HG02973 (cell line): Measurements from ENCODE around the gene ADAMTSL1.

Experiments
- ATAC-seq: cut with Tn5 transposase; IDR thresholded peaks from one replicate; pipeline ENCODE4 v1.9.1; 2021; ENCODE audit warnings: moderate library complexity; ENCODE audit not compliant: unreplicated experiment

Gene ADAMTSL1

DNA sequence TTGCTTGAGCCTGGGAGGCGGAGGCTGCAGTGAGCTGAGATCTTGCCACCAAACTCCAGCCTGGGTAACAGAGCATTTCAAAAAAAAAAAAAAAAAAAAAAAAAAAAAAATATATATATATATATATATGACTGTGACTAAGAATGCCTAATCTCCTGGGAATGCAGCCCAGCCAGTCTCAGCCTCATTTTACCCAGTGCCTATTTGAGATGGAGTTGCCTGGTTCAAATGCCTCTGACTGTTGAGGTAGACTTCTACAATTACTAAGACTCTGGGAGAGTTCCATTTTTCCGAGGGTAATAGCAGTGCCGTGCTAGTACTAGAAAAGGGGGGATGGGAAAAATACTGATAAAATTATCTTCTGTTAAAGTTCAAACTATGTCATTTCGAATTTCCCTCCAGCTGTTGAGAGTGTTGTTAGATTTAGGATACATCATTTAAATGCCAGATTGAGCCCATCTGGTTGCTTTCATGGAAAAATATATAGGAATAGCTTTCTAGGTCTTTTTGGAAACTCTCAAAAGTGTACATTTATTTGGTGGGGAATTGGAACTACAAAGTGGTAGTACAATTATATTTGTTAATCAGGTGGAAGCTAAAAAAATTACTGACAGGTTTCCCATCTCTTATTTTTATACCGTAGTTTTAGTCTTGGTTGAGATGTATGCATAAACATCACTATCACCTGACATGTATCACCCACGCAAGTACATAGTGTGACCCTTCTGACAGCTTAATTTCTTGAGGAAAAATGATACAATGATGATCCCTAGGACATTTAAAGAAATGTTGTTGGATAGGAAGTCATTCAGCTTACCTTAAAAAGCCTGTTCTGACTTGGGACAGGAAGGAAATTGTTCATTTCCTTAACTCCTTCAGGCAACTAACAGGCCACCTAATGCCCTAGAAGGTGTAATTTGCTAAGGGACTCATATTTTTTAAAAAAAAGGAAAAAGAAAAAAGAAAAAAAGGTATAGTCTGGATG, 214.9 kb downstream of the ADAMTSL1 start:
- ATAC-seq, result no peak

DNA sequence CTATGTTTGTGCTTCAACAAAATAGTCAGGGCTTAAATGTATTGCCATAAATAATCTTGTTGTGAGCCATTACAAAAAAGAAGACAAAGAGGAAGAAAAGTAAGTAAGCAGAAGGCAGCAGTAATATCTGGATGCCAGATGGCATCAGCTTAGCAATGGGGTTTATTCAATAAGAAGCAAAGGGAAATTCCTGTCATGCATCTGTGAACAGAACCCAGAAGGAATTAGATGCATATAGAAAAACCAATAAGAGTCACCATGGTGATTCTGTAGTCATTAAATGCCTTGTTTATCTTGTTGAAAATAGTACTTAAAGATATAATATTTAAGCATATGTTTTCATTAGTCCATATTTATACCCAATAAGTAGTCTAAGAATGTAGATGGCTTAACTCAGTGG, 216.0 kb downstream of the ADAMTSL1 start:
- ATAC-seq, result no peak

DNA sequence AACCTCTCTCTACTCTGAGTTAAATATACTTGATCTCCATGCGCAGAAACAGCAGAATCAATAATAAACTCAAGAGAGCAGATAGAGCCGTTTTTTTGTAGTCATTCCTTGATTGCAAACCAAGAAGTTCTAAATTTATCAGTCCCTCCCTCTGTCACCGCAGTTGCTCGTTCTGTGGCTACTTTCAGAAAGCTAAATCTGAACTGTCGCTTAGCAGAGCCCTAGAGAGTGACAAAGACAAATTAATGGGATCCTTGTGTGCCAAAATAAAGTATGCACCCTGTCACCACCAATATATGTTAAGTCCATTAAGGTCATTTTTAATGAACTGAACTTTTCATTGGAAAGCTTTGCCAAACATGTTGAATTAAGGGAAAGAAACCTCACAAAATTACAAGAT, 218.3 kb downstream of the ADAMTSL1 start:
- ATAC-seq, result no peak

DNA sequence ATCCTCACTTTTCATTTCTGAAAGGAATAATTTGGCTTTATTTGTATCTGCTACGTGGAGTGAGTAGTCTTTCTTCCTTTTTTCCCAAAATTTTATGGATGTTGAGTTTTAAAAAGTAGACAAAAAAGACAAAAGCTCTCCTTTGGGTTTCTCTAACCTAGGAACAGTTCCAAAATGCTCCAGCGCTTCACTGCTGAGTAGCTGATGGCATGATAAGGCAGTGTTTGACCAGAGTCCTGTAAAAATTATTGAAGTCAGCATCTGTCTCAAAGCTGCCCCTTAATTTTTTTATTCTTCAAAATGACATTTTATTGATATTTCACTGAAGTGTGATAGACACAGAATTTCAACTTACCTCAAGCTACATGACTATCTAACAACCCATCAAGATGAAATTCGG, 219.0 kb downstream of the ADAMTSL1 start:
- no peak for ATAC-seq

DNA sequence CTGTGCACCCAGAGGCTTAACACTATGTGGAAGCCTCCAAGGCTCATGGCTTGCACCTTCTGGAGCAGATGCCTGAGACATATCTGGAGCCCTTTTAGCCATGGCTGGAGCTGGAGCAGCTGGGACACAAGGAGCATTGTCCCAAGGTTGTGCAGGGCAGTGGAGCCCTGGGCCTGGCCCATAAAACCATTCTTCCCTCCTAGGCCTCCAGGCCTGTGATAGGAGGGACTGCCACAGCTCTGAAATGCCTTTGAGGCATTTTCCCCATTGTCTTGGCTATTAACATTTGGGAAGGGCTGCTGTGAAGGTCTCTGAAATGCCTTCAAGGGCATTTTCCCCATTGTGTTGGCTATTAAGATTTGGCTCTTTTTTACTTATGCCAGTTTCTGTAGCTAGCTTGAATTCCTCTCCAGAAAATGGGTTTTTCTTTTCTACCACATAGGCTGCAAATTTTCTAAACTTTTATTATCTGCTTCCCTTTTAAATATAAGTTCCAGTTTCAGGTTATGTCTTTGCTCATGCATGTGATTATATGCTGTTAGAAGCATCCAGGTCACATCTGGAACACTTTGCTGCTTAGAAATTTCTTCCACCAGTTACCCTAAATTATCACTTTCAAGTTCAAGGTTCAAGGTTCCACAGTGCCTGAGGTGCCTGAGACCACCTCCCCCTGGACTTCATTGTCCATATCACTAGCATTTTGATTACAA, 221.2 kb downstream of the ADAMTSL1 start:
- no peak for ATAC-seq

DNA sequence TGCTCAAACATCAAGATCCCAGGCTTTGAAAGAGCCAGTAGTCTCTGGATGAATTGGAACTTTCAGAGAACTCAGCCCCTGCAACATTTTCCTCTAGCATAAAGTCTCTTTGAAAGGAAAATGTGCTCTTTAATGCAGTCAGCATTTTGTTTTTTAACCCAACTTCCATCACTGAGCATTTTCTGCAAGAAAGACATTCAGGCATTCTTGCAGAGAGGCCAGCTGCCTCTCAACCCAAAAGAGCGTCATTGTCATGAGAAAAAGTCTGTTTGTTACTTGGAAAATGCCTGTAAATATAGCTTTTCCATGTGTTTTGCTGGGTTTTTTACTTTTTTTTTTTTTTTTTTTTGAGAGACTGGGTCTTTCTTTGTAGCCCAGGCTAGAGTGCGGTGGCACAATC, 225.0 kb downstream of the ADAMTSL1 start:
- ATAC-seq, result no peak

DNA sequence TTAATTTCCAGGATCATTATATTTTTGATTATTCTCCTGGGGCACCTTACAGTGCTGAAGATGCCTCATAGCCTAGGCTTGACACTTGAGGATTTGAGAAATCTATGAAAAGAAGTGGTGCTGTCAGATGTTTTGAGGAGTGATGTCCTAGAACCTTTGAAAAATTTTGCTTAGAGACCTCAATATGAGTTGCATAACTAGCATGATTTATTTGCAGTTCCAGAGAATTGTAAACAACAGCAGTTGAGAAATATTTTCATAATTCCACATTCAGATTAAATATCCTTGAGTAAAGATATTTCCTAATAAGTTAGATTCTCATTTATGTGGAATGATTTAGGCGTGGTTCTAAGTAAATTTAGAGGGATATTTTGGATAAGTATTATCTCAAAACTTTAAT, 225.8 kb downstream of the ADAMTSL1 start:
- ATAC-seq, result no peak

DNA sequence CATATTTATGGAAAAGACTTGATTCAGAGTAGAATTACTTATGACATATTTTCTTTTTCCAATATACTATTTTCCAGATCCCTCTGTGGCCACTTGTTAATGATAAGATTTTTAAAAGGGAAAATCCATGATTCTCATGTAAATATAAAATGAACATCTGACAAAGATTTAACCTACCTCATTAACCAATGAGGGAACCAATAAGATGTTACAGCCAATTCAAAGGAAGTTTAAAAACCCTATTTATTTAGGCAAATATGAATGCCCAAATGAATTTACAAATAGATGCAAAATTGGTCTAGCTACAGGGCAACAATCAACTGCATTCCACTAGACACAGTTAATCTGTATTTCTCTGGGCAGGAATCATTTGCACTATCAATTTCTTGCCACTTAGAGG, 226.8 kb downstream of the ADAMTSL1 start:
- no peak for ATAC-seq

DNA sequence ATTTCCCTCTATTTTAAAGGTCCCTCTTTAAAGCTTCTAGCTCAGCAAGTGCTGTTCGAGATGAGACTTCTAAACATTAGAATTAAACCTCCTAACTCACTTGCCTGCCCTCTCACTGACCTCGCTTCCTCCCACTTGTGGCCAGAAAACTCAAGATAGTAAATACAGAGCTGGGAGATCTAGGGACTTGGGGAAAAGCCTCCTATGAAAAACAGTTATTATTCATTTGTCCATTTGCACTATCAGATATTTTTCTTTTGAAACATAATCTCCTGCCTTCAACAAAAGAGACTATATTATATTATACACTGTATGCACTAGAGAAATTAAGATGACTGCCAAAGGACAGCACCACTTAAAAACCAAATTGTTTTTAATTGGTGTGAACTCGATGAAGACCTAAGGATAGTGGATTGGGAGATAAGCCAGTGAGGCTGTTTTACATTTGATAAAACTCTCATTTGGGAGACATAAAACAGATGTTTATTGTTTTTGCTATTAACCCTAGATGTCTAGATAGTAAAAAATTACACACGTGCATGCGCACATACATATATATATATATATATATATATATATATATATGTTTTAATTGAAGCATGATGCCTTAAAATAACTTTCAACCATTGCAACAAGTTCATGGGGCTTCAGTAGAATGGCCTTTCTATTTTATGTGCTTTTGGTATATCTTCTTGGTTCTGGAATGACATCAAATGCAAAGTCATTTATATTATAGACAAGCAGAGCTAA, 229.4 kb downstream of the ADAMTSL1 start:
- no peak for ATAC-seq

DNA sequence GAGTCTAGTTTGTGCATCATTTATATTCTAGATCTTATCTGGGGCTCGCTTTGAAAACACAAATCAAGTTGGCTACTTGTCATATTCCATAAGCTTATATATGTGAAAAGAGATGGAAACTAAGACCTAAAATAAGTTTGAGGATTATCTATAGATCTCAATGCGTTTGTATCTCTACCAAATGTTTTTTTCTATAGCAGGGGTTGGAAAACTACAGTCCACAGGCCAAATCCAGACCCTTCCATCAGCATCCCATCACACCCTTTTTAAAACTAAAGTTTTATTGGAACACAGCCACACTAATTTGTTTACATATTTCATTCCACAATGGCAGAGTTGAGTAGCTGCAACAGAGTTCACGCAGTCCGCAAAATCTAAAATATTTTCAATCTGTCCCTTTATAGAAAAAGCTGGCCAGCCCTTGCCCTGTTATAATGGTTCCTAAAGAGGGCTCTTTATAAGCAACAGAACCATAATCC, 230.0 kb downstream of the ADAMTSL1 start:
- ATAC-seq, result no peak

DNA sequence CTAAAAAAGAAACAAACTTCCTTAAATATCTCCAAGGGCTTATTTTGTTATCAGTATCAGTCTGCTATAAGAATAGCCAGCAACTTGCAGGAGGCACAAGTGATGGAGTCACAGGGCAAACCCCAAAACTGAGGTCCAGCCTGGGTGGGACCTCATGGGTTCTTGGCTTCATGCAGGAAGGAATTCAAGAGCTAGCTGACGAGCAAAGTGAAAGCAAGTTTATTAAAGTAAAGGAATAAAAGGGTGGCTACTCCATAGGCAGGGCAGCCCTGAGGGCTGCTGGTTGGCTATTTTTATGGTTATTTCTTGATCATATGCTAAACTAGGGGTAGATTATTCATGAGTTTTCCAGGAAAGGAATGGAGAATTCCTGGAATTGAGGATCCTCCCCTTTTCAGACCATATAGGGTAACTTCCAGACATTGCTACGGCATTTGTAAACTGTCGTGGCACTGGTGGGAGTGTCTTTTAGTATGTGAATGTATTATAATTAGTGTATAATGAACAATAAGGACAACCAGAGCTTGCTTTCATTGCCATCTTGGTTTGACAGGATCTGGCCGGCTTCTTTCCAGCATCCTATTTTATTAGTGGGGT, 231.9 kb downstream of the ADAMTSL1 start:
- ATAC-seq, result no peak

DNA sequence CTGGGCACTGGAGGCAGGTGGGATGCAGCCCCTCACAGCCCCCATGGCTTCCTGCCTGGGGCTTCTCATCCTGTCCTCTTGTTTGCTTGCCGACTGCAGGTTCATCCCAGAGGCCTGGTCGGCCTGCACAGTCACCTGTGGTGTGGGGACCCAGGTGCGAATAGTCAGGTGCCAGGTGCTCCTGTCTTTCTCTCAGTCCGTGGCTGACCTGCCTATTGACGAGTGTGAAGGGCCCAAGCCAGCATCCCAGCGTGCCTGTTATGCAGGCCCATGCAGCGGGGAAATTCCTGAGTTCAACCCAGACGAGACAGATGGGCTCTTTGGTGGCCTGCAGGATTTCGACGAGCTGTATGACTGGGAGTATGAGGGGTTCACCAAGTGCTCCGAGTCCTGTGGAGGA, 232.7 kb downstream of the ADAMTSL1 start:
- ATAC-seq, result no peak

DNA sequence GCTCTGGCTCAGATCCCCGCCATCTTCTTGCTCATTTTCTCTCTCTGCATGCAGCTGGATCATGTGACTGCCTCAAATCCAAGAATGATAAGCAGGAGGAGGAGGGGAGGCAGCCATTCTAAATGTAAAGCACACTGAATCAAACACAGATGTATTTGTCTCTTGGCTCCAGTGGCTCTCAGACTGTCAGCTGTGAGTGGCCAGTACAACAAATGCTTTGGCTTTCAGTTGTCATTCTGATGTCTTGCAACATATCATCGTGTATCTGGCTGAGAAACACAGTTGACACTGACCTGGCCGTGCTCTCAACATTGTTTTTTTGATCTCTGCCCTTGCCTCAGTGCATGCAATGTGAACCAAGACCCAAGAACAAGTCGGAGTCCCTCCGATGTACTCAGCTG, 233.1 kb downstream of the ADAMTSL1 start:
- ATAC-seq, result no peak

DNA sequence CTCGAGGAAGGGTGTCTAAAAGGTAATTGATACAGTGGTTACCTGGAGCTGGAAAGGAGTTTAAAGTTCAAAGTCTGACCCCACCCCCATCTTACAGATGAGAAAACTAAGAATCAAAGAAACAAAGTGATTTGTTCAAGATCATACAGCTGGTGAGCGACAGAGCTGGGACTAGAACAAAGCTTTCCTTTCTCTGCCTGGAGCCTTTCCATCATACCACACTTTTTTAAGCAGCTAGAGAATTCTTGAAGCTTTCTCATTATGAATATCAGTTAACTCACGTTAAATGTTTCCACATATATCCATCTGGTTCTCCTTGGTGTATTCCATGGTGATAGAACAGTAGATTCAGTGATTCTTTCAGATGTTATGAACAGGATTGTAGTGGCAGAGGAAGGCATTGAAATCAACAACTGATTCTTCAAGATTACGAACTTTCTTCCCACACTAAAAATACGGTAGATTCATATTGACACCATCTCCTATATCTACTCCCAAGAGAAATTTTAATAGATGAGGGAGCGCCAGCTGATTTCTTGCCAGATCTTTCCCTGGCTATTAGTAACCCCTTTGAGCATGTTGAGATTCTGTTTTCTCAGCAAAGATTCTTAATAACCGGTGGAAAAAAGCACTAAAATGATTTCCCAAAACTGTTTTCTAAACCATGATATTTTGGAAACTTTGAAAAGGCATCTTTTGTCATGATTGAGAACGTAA, 233.7 kb downstream of the ADAMTSL1 start:
- no peak for ATAC-seq

DNA sequence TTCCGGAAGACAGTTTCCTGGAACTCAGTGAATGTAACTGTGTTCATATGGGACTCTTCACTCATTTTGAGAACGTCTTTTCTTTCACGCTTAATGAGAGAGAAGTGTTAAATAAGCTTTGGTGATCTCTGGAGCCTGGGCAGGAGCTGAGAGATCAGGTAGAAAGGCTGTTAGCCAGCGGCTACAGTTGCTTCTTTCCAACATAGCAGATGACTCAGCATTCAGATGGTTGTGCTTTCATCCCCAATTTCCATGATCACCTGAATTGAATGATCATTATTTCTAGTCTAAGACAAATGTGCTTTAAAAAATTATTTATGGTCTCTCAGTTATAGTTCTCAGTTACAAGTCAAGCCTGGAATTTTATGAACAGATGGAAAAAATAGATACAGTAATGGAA, 234.5 kb downstream of the ADAMTSL1 start:
- no peak for ATAC-seq

DNA sequence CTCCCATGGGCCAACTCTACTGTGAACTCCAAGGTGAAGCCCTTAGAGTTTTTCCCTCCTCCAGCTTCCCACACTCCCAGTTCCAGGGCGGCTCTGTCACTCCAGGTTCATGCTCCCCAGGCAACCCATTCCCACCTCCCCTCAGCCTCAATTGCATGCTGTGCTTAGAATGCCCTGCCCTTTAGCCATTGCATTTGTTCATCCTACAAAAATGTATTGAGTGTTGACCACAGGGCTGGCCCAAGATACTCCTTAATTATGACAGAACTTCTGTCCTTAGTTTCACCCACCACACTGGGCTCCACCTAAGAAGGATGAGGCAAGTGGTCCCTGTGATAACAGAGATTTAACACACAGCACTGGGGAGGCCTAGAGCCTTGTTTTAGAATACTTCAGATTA, 236.1 kb downstream of the ADAMTSL1 start:
- no peak for ATAC-seq

DNA sequence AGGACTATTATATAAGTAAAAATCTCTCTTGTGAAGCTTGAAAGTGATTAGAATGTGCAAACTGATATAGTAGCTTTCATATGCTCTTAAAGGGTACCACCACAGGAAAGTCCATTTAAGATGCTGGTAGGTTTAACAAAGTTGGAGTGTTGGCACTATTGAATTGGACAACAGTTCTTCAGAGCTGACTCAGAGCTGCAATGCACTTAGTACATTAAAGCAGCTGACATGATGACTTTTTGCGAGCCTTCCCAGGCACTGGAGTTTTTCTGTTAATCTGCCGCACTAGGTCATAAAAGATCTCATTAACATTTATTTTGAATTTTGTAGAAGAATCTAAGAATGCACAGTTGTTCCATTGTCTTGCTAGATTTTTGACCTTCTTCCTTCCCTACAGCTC, 243.8 kb downstream of the ADAMTSL1 start:
- no peak for ATAC-seq

DNA sequence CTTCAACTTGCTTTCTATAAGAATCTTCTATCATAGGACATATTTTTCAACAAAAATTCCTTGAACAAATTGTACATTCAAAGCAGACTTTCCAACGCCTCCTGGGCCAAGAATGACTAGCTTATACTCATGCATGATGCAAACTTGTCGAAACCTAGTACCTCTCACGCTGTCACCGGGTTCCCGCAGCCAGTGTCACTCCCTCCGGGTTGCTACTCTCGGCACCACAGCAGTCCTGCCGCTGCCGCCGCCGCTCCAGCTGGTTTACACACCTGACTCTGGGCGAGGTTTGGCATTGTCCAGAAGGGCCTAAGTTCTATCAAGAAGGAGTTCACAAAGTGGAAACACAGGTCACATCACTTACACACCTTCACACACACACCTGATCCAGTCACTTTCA, 244.4 kb downstream of the ADAMTSL1 start:
- ATAC-seq, result no peak

DNA sequence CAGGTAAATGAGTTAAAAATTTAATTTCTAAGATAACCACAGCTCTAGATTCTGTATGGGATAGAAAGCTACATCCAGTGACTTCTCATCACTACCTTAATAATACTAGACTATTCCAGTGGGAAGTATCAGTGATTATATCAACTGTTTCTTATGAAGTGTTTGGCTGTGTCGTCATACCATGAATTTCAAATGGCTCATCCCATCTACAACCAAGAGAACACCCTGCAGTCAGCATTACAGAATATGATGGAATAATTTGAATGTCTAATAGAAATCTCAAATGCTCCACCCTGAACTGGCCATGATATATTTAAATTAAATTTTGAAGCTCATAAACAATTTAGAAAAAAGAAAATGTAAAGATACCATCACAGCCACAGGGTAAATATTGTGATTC, 245.0 kb downstream of the ADAMTSL1 start:
- no peak for ATAC-seq

DNA sequence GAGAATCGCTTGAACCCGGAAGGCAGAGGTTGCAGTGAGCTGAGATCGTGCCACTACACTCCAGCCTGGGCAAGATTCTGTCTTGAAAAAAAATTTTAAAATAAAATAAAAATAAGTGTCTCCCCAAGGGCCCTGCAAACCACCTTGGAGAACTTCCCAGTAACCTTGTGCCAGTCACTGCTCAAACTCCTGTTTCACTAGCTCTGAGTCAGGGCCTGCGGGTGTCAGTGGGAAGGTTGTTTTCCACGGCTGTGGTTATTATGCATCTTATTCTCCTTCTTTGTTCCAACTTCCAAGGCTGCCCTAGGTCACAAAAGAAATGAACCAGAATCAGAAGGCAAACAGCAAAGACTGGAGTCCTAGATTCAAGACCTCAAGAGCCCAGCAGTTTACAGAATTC, 246.7 kb downstream of the ADAMTSL1 start:
- no peak for ATAC-seq
